ENCODE data around the gene CYFIP1.

GRCh38 chr15:22960556-22960955 lies 19.6 kb downstream of the CYFIP1 start:
- no peak for TF ChIP-seq ATF3 (CRISPR knock-in tag; IDR thresholded peaks at IDR 0.05)
- TF ChIP-seq POLR2AphosphoS5 (IDR thresholded peaks at IDR 0.05; ENCODE audit: low read depth, low read length) = no peak
- no peak for TF ChIP-seq ATF6 (CRISPR knock-in tag; conservative IDR thresholded peaks at IDR 0.05)
- TF ChIP-seq CCAR2 (optimal IDR thresholded peaks at IDR 0.05; ENCODE audit: low read depth, low read length) = no peak
- TF ChIP-seq ZBTB43 (CRISPR knock-in tag; conservative IDR thresholded peaks at IDR 0.05) = no peak
- TF ChIP-seq STAG1 (CRISPR knock-in tag; IDR thresholded peaks at IDR 0.05) = no peak
- TF ChIP-seq, protein P1, sequence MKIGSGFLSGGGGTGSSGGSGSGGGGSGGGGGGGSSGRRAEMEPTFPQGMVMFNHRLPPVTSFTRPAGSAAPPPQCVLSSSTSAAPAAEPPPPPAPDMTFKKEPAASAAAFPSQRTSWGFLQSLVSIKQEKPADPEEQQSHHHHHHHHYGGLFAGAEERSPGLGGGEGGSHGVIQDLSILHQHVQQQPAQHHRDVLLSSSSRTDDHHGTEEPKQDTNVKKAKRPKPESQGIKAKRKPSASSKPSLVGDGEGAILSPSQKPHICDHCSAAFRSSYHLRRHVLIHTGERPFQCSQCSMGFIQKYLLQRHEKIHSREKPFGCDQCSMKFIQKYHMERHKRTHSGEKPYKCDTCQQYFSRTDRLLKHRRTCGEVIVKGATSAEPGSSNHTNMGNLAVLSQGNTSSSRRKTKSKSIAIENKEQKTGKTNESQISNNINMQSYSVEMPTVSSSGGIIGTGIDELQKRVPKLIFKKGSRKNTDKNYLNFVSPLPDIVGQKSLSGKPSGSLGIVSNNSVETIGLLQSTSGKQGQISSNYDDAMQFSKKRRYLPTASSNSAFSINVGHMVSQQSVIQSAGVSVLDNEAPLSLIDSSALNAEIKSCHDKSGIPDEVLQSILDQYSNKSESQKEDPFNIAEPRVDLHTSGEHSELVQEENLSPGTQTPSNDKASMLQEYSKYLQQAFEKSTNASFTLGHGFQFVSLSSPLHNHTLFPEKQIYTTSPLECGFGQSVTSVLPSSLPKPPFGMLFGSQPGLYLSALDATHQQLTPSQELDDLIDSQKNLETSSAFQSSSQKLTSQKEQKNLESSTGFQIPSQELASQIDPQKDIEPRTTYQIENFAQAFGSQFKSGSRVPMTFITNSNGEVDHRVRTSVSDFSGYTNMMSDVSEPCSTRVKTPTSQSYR (CRISPR knock-in tag; IDR thresholded peaks at IDR 0.05; ENCODE audit: borderline replicate concordance) = no peak
- no peak for TF ChIP-seq MXI1 (IDR thresholded peaks at IDR 0.05; ENCODE audit: borderline replicate concordance, low read depth, low read length)
